NCI-H2227 (cell line): ENCODE data around the gene CABP1.

Experiments used
- DNase-seq: peaks from one replicate; lab custom pipeline; 2025; ENCODE audit not compliant: unreplicated experiment; lab: John Stamatoyannopoulos, UW

CABP1 gene

DNA sequence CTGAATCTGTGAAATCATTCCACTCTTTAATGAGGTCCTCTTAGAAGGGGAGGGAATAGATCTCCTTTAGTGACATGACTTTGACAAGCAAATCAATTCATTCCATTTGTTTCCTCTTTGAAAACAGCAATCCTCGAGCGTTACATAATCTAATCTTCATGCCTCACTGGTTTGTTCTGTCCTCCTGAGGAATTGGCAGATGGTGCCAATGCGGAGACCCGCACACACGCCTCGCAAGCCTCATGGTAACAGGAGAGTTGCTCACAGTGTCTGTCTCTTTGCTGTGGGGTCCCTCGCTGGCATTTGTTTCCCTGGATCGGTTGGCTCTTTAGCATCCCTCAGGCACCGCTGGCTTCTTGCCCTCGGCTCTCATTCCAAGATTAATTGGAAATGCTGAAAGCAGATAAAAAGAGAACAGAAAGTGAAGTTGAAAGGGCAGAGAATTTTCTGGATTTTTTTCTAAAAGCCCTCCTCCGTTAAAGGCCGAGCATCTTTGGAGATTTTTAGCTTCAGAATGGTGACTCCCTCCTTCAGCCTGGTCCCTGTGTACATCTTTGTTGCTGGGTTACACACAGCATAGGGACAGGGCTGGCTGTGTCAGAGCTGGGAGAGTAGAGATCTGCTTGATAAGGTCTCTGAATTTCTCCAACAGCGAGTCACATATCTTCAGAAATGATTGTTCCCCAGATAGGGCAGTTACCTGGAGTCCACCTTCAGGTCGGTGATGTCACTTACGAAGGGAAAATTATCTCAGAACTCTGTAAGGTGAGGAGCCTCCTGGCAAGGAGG, 10.1 kb upstream of the CABP1 start:
- no peak for DNase-seq

GRCh38 chr12:120631097-120631496, 9.3 kb upstream of the CABP1 start:
- DNase-seq: no peak

DNA sequence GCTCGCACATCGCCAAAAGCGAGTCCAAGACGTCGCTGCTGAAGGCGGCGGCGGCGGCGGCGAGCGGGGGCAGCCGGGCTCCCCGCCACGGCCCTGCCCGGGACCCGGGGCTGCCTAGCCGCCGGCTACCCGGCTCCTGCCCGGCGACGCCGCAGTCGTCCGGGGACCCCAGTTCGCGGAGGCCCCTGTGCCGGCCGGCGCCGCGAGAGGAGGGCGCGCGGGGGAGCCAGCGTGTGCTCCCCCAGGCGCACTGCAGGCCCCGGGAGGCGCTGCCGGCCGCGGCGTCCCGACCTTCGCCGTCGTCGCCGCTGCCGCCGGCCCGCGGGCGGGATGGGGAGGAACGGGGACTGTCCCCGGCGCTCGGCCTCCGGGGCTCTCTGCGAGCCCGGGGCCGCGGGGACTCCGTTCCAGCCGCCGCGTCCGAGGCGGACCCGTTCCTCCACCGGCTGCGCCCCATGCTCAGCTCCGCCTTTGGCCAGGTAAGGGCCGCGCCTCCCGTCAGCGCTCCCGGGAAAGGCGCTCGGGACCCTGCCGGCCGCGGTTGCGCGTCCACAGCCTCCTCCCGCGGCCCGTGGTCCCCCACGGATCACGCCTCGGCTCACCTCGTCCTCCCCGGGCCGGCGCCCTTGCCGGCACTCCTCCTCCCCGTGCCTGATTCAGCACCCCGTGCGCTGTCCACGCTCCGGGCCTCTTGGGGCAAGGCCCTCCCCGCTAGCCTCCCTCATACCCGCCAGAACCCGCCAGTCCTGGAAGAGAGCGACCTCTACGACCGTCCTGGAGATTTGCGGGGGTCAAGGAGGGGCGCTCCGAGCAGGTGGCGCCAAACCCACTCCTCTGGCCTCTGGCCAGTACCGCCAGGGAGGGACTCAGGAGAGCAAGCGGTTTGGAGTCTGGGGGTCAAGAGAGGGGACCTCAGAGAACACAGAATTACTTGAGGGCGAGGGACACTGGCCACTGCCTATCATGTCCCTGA, 721 bp downstream of the CABP1 start:
- no peak for DNase-seq

DNA sequence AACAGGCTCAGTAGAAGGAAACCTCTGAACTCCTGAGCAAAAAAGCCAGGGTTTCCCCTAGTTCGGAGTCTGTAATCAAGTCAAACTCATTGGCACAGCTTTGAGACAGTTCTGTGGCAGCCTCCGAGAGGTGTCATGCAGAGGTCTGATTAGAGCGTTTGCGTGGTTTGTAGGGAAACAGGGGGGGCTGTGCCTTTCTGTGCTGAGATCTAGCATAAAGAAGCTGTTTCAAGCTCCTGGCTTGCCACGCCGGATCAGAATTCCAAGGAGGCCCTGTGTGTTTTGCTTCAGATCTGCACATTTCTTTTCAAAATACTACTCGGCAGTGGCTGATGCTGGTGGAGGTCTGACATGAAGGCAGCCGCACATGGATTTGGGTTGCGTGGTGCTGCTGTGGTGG, 1.7 kb downstream of the CABP1 start:
- no peak for DNase-seq

- DNase-seq: no peak
These were observed 2.4 kb downstream of the CABP1 start for GRCh38 chr12:120642826-120643225.

DNA sequence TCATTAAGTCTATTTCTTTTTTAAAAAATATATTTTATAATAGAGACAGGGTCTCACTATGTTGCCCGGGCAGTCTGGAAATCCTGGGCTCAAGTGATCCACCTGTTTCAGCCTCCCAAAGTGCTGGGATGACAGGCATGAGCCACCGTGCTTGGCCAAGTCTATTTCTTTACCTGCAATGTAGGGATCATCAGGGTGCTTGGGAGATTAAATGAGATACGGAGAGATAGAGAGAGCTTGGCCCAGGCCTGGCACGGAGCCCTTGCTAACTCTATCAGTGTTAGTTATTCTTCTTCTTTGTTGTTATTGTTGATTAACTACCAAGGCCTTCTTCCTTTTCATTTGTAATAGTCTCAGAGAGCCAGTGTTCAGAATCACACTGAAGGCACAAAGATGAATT, 3.1 kb downstream of the CABP1 start:
- DNase-seq: no peak

GRCh38 chr12:120646044-120646443, 5.6 kb downstream of the CABP1 start:
- no peak for DNase-seq

- no peak for DNase-seq
These were observed 6.9 kb downstream of the CABP1 start for GRCh38 chr12:120647375-120647755.

DNA sequence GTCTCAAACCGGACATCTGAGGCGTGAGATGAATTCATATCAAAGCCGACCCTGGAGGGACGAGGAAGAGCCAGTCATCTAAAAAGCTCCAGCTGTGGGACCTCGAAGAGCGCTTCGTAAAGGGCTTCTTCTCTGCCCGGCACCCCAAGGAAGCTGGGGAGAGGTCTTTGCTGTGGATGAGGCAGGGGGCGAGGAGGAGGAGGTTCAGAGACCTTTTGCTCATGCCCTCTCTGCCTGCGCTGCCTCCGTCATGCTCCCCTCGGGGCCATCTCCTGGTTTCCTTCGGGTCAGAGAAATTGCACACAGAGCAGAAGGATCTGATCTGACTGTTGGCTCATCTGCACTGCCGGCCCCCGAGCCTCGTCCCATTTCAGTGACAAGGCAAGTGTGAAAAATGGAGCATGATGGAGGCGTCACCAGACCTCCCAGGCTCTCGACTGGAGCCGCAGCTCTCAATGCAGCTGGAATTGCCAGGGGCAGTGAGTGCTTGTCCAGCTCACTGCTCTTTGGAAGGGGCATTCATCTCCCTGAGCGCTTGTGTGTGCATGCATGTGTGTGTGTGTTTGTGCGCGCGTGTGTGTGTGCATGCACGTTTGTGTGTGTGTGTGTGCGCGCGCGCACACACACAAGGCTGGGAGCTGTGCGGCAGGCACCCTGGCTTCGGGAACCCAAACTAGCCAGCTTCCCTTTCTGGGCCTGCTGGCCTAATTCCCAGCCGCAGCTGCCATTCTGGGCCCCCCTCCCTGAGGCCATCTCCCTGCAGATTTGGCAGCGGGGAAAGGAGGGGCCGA, 9.2 kb downstream of the CABP1 start:
- DNase-seq: peak; percentile 40

GRCh38 chr12:120650233-120650690, 9.8 kb downstream of the CABP1 start:
- no peak for DNase-seq

DNA sequence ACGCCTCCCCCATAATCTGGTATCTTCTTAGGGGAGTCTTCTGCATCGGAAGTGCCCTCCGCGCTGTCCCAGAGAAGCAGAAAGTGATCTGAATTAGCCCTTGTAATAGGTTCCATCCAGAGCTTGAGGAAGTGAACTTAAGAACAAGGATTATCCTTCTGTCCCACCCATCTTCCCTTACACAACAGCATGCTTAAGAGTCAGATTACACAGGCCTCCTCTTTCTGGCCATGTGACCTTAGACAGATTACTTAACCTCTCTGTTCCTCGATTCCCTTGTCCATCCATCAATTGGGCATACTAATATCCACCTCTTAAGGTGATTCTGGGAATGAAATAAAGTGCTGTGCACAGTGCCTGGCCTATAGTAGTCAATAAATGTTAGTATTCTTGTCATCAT, 11.4 kb downstream of the CABP1 start:
- no peak for DNase-seq

- DNase-seq: peak; percentile 18
These were observed 12.4 kb downstream of the CABP1 start for GRCh38 chr12:120652656-120653435.

DNA sequence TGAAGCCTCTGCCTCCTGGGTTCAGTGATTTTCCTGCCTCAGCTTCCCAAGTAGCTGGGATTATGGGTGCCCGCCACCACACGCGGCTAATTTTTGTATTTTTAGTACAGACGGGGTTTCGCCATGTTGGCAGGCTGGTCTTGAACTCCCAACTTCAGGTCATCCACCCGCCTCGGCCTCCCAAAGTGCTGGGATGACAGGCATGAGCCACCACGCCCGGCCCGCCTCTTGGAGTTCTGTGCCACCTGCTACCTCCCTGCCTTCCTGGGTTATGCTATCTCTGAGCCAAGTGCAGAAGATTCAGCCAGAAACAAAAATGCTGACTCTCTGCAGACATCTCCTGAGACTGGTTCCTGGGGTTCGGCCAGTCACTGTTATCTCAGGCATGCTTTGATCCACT, 13.2 kb downstream of the CABP1 start:
- DNase-seq: no peak

- DNase-seq: no peak
These were observed 14.2 kb downstream of the CABP1 start for GRCh38 chr12:120654656-120655055.

DNA sequence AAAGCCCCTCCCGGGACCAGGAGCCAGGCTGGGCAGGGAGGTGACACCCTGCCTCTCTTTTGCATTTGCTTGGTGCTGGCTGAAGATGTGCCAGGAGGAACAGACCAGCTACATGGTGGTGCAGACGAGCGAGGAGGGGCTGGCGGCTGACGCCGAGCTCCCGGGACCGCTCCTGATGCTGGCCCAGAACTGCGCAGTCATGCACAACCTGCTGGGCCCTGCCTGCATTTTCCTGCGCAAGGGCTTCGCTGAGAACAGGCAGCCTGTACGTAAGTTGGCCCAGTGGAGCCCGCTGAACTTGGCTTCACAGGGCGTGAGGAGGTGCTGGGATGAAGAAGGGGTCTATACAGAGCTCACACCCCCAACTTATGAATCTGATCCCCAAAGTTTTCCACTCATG, 15.6 kb downstream of the CABP1 start:
- DNase-seq: no peak

DNA sequence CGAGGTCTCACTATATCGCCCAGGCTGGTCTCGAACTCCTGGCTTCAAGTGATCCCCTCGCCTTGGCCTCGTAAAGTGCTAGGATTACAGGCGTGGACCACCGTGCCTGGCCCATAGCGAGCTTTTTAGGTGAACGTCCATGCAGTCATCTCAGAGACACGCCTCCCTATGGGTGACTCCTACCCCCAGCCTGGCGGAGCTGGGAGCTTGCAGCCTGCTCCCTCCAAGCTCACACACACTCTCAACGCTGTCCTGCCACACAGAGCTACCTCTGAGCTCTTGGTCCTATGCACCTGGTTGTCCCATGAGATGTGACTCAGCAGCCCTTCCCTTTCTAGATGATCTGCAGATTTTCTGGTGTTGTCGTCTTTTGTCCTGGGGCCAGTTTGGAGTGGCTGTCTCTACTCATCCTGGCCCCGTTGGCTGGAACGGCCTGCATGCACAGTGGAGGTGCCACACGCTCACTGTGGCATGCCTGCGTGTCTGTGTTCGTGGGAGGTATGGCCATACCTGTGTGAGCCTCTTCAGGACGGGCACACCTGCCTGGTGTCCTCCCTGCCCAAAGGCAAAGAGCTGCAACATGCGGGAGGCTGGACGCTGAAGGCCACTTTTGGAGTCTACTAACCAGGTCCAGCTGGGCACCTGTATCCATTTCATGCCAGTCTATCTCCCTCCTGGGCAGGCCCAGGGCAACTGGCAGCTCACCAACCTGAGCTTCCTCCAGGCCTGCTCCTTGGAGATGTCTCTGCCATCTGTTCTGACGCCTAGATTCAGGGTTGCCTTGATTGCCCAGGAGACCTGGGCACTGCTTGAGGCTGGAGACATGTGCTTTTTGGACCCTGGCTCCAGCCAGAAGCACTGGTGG, 18.1 kb downstream of the CABP1 start:
- no peak for DNase-seq

DNA sequence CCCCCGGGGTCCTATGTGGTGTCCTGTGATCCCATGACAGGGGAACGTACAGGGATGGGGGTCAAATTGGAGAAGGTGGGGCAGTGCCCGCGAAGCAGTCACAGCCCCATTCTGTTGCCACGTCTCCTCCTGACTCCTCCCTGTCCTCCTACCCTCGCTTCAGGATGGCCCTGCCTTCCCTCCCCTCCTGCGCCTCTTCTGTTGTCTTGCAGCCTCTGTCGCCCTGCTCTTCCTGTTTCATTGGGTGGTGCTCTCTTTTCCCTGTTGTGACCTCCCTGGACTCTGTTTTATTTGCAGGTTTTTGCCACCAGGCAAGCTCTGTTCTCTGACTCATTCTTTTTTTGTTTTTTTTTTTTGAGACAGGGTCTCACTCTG, 18.7 kb downstream of the CABP1 start:
- no peak for DNase-seq

DNA sequence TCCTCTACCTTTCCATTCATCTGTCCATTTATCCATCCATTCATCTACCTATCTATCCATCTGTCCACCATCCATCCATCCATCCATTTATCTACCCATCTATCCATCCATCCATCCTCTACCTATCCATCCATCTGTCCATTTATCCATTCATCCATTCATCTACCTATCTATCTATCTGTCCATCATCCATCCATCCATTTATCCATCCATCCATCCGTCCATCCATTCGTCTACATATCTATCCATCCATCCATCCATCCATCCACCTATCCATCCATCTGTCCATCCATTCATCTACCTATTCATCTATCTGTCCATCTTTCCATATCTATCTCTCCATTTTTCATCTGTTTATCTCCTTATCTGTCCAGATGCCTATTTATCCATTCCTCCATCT, 21.0 kb downstream of the CABP1 start:
- DNase-seq: no peak

DNA sequence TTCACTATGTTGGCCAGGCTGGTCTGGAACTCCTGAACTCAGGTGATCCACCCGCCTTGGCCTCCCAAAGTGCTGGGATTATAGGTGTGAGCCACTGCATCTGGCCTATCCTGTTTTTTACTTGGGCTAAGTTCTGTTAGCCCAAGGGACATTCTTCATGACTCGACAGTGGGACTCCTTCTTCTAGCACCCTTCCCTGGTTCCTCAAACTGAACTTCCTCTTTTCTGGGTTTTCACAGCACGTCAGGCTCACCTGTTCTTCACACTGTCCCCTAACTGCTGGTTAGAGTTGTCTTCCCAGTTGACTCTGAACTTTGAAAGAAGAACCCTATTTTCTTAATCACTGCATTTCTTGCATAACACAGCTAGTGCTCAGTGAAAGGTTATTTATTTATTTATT, 22.5 kb downstream of the CABP1 start:
- DNase-seq: no peak

DNA sequence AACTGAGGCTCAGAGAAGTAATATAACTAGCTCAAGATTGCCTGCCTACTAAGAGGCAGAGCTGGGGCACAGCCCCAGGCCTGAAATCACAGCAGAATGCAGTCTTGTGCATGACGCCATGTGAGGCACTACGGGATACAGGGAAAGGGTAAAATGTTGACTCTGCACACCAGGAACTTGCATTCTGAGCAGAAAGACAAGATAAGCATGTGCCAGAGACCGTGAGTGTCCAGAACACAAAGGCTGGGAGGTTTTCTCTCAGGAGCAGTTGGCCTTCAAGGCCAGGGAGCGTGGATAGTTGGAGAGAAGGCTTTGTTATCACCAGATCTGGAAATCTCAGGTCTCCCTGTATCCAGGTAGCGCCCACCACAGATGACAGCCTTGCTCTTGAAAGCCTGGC, 23.3 kb downstream of the CABP1 start:
- no peak for DNase-seq
